HEK293T (cell line): ENCODE measurements around the gene GLDN.

ENCODE experiments used
- BHLHE40 ChIP-seq: fragments of 450-650 bp; IDR thresholded peaks from 2 replicates; pipeline ENCODE4 v1.6.1; 2016; ENCODE audit warnings: mild to moderate bottlenecking, moderate library complexity, borderline replicate concordance
- ZNF384 ChIP-seq: fragments of 450-650 bp; IDR thresholded peaks from 2 replicates; pipeline ENCODE4 v1.6.1; 2016

DNA sequence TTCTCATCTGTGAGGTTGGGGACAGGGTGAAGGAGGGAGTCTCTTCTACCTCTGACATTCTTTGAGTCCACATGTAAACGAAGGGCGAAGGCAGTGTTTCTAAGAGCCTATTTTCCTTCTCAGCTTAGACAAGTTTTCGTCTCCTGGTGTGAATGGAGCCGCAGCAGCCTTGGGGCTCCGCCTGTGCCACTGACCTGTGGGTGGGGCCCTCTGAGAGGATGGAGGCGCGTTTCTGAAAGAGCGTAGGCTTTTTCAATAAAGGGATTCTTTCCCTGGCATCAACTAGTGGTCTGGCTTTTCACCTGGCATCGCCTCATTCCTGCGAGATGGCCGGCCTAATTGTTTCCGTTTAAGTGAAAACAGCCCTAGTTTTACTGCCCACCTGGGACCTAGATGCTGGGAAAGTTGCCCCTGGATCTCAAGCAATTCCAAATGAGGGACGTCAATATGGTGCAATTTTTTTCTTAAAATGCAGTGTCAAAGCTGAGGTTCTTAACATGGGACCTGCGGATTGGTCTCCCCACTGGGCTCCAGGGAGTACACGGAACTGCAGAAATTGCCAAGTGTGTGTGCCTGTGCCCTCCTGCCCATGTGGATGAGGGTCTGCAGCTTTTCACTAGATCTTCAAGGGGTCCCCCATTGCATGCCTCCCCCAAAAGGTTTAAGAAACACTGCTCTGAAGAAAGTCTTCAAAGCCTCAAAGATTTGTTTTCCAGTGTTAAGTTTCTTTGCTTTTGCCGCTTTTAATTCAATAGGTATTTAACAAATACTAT, 958 bp downstream of the GLDN start:
- TF ChIP-seq ZNF384 (no peak), BHLHE40 (no peak)
